Cardiac septum (tissue), 1 donor: ENCODE results near the gene SOX14. TPM values are rescaled to one million over a fixed set of nuclear protein-coding genes. Genes with fewer than 3 reads are reported as not detected.

Source experiments
- DNase-seq: peaks from one replicate; pipeline ENCODE4 v3.0.0-alpha.2; 2020; ENCODE audit warnings: low spot score
- intact Hi-C: fragments of 100-400 bp; cut with DNase I; formaldehyde crosslinking; loops from one replicate; pipeline ENCODE4 v1.14.0; 2022
- long read RNA-seq: library from polyadenylated mRNA; unstranded; transcript quantifications from one replicate; pipeline ENCODE4 v2.0.0, GENCODE V29; 2021
- total RNA-seq: library from RNA; stranded (reverse); fragmentation: NEBNext Ultra II Directional; extraction: Animal tissue kit (Norgen Biotek cat#: 25700); gene quantifications from one replicate; pipeline ENCODE4 v1.2.1, GENCODE V29; 2021
- donor health status: DM: no; HTN: no; CAD: no.

The SOX14 gene
- not detected for total RNA-seq
- long read RNA-seq: 0 reads

DNA sequence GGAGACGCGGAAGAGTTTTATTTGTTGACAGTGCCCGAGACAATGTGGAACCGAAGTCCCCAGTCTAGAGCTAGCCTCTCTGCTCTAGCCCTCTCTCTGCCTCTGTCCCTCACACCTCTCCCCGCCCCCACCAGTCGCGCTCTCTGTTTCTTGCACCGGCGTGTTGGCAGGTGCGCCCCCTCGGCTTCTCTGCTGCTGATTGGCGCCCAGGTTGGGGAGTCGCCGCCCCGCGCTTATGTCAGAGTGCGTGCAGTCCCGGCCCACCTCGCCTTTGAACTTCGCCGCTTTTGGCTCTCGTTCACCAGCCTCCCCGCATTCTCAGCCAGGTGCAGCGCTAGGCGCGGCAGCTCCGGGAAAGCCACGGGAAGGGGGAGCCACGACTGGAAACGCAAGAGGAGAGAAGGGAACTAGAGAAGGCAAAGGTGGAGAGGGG, at the start of gene SOX14:
Gene SOX14 (plus strand): TSS at position 315 of the 433 bp plus-strand sequence. CDS start 470 bp downstream, outside the sequence.
- DNase-seq: no peak
- intact Hi-C loops: no loop called here

DNA sequence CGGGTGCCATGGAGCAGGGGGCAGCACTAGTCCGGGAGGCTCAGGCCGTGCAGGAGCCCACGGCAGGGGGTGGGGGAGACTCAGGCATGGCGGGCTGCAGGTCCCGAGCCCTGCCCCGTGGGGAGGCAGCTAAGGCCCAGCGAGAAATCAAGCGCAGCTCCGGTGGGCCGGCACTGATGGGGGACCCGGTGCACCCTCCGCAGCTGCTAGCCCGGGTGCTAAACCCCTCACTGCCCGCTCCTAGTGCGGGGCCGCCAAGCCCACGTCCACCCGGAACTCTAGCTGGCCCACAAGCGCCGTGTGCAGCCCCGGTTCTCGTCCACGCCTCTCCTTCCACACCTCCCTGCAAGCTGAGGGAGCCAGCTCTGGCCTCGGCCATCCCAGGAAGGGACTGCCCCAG, 49.6 kb upstream of the SOX14 start:
- no peak for DNase-seq
- intact Hi-C loops: no loop called here

DNA sequence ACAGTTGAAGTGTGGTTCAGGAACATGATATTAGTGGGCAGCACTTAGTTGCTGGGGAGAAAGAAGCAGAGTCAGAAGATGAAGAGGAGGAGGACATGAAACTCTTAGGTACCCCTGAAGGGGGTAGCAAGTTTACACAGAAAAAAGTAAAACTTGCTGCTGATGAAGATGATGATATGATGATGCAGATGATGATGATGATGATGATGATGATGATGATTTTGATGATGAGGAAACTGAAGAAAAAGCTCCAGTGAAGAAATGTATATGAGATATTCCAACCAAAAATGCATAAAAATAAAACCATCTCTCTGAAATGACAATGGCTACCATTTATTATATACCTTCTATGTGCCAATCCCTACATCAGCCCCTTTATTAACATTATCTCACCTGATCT, 39.9 kb upstream of the SOX14 start:
- intact Hi-C loops: no loop called here
- DNase-seq: no peak

DNA sequence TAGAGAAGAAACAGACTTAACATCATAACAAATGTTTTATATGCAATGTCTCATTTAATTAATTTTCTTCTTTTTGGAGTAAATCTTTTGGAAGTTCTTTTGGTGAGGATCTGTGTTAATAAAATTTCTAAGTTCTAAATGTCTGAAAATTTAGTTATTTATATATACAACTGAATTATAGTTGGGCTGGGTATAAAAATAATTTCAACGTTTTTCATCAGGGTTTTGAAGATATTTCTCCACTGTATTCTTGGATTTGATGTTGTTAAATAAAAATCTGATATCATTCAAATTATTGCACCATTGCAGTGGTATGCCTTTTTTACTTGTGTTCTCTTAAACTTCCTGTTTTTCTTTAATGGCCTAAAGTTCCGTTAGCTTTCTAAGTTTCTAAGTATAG, 26.9 kb upstream of the SOX14 start:
- intact Hi-C loops: no loop called here
- no peak for DNase-seq

DNA sequence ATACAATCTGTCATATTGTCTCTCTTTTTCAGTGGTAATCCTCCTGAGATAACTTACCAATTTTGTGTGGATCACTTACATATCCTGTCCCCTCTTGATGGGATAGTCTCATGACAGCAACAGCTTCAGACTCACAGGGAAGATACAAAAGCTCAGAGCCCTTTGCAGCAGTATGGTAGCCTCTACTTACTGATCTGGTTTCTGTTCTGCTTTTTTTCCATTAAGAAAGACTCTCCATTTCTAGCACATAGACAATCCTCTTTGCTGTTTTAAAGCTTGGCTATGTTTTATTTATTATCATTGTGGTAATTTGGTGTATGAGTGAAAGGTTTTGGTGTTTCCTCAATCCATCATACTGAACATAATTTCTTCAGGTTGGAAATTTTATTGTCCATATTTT, 25.4 kb upstream of the SOX14 start:
- no peak for DNase-seq
- intact Hi-C loops: no loop called here

DNA sequence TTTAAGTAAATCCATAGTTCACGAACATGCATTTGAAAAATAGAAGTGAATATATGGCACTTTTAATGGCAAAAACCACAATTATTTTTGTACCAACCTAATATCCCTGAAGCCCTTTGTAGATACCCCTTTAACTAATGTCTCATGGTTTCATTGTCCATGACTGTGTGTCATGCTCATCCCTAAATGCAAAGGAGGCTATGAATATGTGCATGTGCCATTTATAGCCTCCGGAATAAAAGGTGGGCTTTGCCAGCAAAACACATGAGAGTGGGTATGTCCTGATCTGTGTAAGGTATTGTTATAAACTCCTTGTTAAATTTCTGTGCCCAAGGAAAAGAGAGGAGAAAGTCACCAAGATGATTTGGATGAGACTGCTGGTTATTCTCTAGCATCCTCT, 20.5 kb upstream of the SOX14 start:
- intact Hi-C loops: no loop called here
- no peak for DNase-seq

DNA sequence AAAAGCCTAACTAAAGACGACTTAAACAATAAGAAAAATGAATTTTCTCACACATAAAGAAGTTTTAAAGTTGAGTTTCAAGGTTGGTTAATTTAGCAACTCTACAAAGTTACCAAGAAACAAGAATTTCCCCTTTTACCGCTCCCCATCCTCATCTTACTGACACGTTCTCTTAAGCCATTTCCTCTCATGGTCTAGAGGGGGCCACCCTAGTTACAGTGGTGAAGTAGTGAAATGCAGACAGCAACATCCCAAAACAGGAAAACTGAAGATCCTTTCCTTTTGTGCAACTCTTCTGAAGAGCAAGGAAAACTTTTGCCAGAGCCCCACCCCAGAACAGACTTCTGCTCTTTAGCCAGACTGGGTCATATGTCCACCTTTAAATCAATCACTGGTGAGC, 17.3 kb upstream of the SOX14 start:
- DNase-seq: no peak
- intact Hi-C loops: no loop called here

DNA sequence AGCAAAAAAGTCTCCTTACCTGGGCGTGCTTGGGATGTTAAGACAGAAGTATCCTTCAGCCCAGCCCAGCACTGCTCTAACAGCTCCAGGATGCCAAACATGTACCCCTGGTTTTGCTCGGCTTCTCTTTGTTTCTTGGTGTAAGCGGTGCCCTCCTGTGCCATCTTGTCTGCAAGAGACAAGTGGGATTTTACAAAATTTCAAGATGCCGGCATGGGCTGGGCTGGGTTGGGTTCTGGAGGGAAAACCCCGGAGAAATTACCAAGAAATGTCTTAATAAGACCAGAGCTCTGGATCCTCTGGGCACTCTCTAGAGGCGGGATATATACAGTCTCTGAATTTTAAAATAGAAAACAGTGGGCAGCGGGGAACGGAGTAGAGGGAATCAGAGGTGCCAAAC, 4.6 kb upstream of the SOX14 start:
- intact Hi-C loops: no loop called here
- DNase-seq: no peak

DNA sequence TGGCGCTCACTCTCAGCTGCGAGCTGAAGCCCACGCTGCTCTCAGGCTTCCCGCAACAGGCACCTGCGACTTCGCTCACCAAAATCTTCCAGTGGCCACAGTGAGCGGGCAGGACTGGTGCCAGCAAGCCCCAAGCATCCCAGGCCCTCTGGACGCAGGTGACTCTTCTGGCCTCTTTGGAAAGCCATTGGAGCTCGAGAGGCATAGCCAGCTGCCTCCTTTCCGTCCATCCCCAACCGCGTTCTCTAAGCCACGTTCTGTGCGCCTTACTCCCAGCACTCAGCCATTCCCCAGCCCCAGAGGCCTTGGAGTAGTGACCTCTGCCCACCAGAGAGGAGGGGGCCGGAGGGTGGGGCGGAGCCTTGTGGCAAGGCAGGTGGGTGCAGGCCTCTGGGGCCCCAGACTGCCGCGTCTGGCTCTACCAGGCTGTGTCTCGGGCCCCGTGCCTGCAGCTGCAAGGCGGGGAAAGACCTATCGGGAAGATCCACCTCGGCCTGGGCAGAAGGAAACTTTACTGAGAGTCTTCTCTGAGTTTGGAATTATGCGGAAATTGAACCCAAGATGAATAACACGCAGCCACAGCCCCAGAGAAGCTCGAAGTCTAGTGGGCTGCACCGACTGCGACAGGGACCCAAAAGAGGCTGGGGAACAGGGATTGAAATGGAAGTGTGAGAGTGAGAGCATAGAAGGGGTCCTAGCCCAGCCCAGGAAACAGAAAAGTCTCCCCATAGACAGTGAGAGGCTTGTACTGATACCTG, 3.6 kb upstream of the SOX14 start:
- no peak for DNase-seq
- intact Hi-C loops: no loop called here

DNA sequence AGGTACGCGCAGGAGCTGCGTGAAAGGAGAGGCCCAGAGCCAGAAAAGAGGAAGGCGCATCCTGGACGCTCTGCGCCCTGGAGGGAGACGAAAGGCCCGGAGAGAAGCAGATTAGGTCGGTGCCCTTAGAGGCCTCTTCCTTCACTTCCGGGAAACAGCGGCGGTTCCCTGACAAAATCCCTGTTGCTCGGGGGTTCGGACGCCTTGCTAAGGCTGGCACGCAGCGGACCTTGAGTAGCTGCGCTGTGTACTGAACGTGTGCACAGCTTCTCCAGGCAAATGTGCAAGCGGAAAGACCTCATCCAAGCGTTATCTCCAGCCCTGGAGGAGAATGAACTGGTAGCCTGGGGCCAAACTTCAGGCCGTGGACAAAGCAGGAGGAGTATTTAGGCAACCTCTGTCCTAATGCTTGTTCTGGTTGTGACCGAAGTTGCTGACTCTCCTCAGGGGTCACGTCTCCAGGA, 3.0 kb upstream of the SOX14 start:
- intact Hi-C loops: no loop called here
- no peak for DNase-seq

DNA sequence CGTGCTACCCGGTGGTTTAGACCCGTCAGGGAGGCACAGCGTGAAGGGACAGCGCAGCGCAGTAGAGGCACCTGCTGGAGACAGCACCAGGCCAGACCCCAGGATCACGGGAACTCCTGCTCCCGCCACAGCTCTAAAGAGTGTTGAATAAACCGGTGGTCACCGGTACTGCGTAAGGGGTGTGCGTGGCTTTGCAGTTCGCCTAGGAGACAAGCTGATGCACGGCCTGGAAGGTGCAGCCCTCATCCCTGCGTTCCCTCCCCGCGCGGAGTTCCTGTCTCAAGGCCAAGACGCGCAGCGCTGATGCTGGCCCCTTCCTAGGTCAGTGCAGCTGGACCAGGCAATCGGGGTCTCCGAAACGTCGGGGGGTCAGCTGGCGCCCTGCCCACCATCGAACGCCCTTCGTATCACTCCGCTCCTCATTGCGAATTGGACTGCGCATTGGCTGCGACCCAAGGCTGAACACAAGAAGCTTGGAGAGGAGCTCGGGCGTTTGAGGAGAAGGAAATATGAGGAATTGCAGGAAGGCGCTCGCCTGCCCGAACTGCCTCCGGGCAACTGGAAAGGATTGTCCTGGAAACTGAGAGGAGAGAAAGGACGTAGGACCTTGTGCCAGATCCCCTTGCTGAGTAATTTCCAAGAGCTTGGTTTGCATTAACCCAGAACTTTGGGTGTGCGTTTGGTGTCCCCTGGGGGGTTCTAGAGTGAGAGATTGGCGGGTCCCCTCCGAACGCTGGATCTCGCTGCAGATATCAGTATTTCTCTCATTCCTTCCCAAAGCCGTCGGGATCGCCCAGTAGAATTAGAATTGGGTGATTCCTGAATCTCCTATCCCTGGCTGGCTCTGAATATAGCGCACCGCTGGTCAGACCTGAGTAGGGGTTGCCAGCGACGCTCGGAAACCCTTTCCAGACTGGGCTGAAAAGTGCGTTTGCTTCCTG, 2.3 kb upstream of the SOX14 start:
- intact Hi-C loops: no loop called here
- no peak for DNase-seq

DNA sequence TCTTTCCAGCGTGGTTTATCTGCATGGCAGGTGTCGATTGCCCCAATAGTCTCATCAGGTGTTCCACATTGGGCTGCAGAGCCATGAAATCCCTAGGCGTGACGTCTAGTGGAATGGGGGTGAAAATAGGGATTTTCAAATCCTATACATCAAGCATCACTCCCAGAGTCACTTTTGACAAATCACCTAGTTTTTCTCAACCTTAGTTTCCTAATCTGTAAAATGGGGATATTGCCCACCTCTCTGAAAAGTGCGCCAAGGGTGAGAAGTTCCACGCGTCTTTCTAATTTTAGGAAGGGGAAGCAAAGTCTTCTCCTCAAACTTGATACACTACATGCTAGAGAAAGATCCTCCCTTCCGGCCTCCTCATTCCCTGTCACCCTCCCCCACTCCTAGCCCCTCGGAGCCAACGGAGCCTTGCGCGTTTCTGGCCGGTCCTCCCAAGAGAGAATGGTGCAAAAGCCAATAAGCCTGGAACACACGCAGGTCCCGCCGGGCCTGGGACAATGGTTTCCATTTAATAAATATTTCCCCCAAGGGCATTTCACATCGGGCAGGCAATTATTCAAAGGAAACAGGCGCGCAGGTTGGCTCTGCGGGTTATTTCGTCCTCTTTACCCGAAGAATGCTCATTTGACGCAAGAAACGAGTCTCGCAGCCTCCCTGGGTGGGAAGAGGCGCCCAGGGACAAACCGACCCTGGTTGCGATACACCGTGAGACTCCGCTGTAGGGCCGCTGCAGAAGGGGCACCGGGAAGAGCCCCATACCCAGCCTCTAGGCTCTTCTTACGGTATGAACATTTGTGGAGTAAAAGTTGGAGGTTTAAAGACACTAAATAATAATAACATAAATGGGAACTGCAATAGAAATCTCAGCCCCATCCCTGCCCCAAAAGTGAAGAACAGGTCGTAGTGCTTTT, 1.2 kb upstream of the SOX14 start:
- intact Hi-C loops: no loop called here
- no peak for DNase-seq

DNA sequence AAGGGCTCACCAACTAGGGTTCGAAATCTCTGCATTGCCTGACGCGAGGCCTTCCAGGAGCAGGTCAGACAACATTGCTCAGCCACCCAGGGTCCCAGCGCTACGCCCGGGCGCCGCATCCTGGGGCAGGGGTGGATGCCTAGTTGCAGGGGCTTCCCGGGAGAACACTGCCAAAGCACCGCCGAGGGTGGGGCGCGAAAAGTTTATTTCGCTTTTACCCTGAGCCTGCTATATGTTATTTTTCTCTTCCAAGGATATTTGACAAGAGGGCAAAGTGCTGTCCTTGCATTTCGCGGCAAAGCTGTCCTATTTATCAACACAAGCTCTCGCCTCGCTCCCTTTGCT, 549 bp upstream of the SOX14 start:
- intact Hi-C loops: no loop called here
- no peak for DNase-seq

DNA sequence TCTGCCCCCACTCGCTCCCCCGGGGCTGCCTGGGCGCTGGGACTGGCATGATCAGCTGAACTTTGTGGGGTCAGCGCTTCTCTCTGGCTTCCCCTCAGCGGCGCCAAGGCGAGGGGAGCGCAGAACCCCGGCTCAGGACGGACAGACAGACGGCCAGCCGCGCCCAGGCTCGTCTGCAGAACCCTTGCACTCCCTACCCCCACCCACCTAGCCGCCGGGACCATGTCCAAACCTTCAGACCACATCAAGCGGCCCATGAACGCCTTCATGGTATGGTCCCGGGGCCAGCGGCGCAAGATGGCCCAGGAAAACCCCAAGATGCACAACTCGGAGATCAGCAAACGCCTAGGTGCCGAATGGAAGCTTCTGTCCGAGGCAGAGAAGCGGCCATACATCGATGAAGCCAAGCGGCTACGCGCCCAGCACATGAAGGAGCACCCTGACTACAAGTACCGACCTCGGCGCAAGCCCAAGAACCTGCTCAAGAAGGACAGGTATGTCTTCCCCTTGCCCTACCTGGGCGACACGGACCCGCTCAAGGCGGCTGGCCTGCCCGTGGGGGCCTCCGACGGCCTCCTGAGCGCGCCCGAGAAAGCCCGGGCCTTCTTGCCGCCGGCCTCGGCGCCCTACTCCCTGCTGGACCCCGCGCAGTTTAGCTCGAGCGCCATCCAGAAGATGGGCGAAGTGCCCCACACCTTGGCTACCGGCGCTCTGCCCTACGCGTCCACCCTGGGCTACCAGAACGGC, 621 bp downstream of the SOX14 start:
- no peak for DNase-seq
- intact Hi-C loops: no loop called here

DNA sequence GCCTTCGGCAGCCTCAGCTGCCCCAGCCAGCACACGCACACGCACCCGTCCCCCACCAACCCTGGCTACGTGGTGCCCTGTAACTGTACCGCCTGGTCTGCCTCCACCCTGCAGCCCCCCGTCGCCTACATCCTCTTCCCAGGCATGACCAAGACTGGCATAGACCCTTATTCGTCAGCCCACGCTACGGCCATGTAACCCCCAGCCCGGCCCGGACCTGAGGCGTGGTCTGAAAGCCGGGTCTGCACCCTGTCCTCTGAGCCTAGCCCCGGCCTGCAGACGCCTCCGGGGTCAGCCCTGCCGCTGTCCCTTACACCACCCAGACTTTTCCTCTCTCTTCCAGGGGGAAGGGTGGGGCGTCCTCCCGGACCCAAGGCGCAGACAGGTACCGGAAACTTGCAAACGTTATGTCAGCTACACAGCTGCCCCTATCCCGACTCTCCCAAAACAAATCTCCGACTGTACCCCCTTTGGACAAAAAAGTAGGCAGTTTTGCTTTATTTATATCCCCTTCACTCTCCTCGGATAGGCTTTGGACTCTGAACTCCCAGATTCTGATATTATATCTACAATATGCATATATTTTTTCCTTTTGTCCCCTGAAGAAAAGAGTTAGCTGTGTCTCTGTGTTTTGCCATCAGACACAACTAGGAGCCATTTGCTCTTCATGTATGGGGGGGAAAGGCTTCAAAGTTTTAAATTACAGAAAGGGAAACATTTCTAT, 1.4 kb downstream of the SOX14 start:
- intact Hi-C loops: no loop called here

DNA sequence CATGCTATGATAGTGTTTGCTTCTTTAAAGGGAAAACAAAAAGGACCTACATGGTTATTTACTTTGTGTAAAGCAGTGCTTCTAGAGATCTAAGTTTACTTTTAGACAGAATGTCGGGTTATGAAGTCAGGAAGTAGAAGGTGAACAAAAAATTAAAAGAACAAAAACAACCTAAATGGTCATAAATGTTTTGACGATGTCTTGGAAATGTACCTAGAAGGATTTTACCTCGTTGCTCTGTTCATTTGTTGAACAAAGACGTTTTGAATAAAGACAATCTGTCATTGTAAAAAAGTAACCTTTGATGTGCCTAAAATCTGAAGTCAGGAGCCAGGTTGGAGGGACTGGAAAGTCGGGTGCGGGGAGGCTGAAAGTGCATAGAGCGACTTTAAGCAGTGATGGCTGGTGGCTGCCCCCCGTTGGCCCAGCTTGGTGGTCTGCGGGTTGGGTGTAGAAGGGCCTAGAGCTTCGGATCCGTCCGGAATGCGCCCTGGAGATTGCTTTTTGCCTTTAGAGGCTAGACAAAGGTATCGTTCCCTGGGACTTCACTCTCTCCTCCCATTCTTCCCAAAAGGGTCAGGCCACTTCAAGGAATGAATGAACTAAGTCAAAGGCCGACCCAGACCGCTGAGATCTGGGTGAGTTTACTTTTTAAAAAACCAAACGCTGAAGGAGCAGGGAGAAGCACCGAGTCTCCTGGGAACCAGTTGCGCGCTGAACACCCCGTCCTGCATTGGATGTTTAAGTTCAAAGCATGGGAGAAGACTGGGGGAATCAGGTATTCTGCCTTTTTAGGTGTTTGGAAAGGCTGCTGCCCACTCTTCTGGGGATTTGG, 2.1 kb downstream of the SOX14 start:
- intact Hi-C loops: no loop called here
- no peak for DNase-seq

More for the DNA sequence above, 1.4 kb downstream of the SOX14 start:
- DNase-seq: no peak

DNA sequence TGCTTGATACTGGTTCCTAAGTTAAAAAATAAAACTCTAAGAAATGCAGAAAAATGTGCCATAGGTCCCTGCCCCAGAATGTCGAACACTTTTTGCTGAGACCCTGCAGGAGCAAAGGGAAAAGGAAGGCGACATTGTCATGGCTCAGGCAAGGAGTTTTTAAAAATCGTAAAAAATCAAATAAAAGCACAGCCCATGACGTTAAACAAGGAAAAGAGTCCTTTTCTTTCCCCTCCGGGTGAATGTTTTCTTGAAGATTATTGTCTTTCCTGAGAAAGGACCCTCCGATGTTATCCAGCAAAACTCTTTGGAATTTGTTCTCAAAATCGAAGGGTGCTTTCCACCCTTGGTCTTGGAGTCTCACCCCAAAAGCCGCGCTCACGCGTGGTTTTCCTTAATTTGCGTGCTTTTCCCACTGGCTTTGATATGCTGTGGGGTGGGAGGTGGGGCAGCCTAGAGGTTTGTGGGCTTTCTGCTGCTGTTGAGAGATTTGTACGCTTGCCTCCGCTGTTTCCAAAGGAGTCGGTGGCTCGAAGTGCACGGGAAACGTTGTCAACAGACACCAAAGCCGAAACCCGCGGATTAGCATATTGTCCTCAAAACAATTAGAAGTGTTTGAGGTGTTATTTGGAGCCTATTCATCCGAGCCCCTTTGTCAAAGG, 2.9 kb downstream of the SOX14 start:
- intact Hi-C loops: no loop called here
- no peak for DNase-seq
